ENCODE results near the gene HEG1.

DNA sequence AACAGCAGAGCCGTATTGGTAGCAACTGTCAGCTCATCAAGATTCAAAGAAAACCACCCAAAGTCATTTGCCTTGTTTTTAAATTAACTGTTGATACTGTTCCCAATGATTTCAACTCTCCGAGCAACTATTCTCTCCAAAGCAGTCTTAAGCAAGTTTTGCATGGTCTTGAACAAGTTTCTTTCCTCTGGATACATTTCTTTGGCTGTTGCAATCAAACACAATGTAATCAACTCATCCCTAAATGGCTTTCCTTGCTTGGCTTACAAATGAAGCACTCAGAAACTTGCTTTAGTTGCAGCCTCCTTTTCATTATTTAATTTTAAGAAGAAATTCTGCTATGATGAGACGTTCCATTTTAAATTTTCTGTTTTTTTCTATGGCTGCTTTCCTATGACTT lies 105.8 kb downstream of the HEG1 start:
- TF ChIP-seq EZH2 (IDR thresholded peaks at IDR 0.05; ENCODE audit: low read depth, unreplicated experiment): no peak
- TF ChIP-seq, protein P1, sequence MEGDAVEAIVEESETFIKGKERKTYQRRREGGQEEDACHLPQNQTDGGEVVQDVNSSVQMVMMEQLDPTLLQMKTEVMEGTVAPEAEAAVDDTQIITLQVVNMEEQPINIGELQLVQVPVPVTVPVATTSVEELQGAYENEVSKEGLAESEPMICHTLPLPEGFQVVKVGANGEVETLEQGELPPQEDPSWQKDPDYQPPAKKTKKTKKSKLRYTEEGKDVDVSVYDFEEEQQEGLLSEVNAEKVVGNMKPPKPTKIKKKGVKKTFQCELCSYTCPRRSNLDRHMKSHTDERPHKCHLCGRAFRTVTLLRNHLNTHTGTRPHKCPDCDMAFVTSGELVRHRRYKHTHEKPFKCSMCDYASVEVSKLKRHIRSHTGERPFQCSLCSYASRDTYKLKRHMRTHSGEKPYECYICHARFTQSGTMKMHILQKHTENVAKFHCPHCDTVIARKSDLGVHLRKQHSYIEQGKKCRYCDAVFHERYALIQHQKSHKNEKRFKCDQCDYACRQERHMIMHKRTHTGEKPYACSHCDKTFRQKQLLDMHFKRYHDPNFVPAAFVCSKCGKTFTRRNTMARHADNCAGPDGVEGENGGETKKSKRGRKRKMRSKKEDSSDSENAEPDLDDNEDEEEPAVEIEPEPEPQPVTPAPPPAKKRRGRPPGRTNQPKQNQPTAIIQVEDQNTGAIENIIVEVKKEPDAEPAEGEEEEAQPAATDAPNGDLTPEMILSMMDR (conservative IDR thresholded peaks at IDR 0.05; ENCODE audit: low read depth in 2 of 2): no peak
